ENCODE results near the gene COPZ2.
A peak's percentile ranks its signal among the peaks of the same experiment; 100 is the strongest.

DNA sequence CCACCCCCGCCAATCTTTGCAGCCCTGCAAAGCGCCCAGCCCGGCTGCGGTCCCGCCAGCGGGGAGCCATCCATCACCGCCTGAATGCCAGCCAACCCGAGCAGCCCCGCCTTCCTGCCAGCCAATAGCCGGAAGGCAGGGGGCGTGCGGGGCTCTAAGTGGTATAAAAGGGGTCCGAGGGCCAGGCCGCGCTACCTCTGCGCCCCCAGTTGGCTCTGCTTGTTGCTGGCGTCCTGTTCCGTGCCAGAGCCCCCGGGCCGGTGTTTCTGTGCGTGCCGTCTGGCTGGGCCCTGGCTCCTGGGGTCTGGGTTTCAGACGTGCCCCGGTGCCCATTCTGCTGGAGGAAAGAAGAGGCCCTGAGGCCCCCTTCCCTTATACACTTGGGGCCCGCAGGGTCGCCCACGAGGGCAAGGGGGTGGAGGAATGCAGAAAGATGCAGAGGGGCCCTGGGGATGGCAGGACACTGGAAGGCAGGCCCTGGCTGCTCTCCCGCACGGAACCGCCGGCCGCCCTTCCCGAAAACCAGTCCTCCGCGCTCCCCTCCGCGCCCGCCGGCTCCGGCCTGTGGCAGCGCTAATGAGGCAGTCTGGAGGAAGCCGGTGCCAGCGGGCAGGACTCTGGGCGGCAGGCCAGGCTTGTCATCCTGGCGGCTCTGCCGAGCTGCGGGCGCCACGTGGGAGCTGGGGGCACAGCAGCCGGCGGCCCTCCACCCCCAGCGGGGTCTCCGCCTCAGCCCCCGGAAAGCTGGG, 14.0 kb downstream of the COPZ2 start:
- TF ChIP-seq POLR2AphosphoS5 (IDR thresholded peaks at IDR 0.05) (peak; percentile 3 to 58), EP300 (IDR thresholded peaks at IDR 0.05) (no peak), POLR2A (IDR thresholded peaks at IDR 0.05; ENCODE audit: low read depth) (no peak)
- TF ChIP-seq, protein P1, sequence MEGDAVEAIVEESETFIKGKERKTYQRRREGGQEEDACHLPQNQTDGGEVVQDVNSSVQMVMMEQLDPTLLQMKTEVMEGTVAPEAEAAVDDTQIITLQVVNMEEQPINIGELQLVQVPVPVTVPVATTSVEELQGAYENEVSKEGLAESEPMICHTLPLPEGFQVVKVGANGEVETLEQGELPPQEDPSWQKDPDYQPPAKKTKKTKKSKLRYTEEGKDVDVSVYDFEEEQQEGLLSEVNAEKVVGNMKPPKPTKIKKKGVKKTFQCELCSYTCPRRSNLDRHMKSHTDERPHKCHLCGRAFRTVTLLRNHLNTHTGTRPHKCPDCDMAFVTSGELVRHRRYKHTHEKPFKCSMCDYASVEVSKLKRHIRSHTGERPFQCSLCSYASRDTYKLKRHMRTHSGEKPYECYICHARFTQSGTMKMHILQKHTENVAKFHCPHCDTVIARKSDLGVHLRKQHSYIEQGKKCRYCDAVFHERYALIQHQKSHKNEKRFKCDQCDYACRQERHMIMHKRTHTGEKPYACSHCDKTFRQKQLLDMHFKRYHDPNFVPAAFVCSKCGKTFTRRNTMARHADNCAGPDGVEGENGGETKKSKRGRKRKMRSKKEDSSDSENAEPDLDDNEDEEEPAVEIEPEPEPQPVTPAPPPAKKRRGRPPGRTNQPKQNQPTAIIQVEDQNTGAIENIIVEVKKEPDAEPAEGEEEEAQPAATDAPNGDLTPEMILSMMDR (IDR thresholded peaks at IDR 0.05) = peak in 1 of 3 experiments; percentile 53
